Esophagus muscularis mucosa (tissue), 4 donors: ENCODE results near the gene SIGLEC15. TPM values are rescaled to one million over a fixed set of nuclear protein-coding genes. Genes with fewer than 3 reads are reported as not detected.

Experiments used
- DNase-seq: peaks from one replicate; pipeline ENCODE4 v3.0.0-alpha.2; 2017; ENCODE audit errors: extremely low spot score
- H3K27ac ChIP-seq, 4 donors: fragments of 200-600 bp; sonication (generic); replicated peaks in 1 of 4; 1 replicate in 3 of 4; 2 replicates in 1 of 4; pipeline ENCODE4 v1.5.1; 2016 to 2019; ENCODE audit warnings: mild to moderate bottlenecking in 1 of 4
- H3K27me3 ChIP-seq, 4 donors: fragments of 200-600 bp; sonication (generic); one replicate each; pipeline versions ENCODE4 v1.5.1 to v1.6.0; 2016 to 2019
- H3K36me3 ChIP-seq, 4 donors: fragments of 200-600 bp; sonication (generic); one replicate each; pipeline ENCODE4 v1.5.1; 2016 to 2019
- H3K4me1 ChIP-seq, 4 donors: fragments of 200-600 bp; sonication (generic); one replicate each; pipeline ENCODE4 v1.5.1; 2016 to 2019
- H3K4me3 ChIP-seq, 4 donors: fragments of 200-600 bp; sonication (generic); 1 replicate in 2 of 4; 2 replicates in 2 of 4; pipeline ENCODE4 v1.5.1; 2016 to 2019; ENCODE audit warnings: mild to moderate bottlenecking in 4 of 4, moderate library complexity in 1 of 4
- H3K9me3 ChIP-seq, 4 donors: fragments of 200-600 bp; sonication (generic); 1 replicate in 3 of 4; 2 replicates in 1 of 4; pipeline ENCODE4 v1.5.1; 2016 to 2019
- CTCF ChIP-seq, 3 experiments: fragments of 200-600 bp in 2 of 3; fragments of 450-650 bp in 1 of 3; sonication (generic) in 2 of 3; IDR thresholded peaks; one replicate each; pipeline ENCODE4 v1.5.1; 2017 to 2019; ENCODE audit warnings: antibody characterized with exemption in 3 of 3, mild to moderate bottlenecking in 2 of 3, moderate library complexity in 1 of 3
- EP300 ChIP-seq: sonication (generic); formaldehyde crosslinking; IDR thresholded peaks from one replicate; pipeline ENCODE4 v1.6.1; 2017; ENCODE audit warnings: antibody characterized with exemption
- POLR2A ChIP-seq: fragments of 450-650 bp; IDR thresholded peaks from one replicate; pipeline ENCODE4 v1.6.1; 2017; ENCODE audit warnings: antibody characterized with exemption, moderate library complexity, mild to moderate bottlenecking, low read depth
- POLR2AphosphoS5 ChIP-seq, 2 donors: sonication (generic); formaldehyde crosslinking; IDR thresholded peaks; one replicate each; pipeline ENCODE4 v1.6.1; 2017; ENCODE audit warnings: antibody characterized with exemption in 2 of 2
- WGBS: methylation state at CpG from one replicate; pipeline ENCODE4 v1.1.5; 2018; 5-methylcytosine and 5-hydroxymethylcytosine counted together
- intact Hi-C: fragments of 100-400 bp; cut with DNase I; formaldehyde crosslinking; loops from one replicate; pipeline ENCODE4 v1.15.1; 2023
- small RNA-seq, 3 donors: library from RNA; depleted of rRNA; stranded (forward); fragments of <200 nt; gene quantifications; one replicate each; pipeline ENCODE3, GENCODE V24; 2016
- total RNA-seq, 4 donors: library from RNA; depleted of rRNA; stranded (reverse); fragments of >200 nt; gene quantifications; one replicate each; pipeline versions ENCODE4 v1.1.0 to v1.2.1, GENCODE V29; 2016

Gene SIGLEC15
- total RNA-seq, 4 donors from 2014 or later, result 0.17 TPM; not detected in 3

- Histone ChIP-seq H3K4me1 (peaks cover 0 to 24% (median 10%) of the 10 kb centered on the region in 4 donors), H3K9me3 (no peaks in the 10 kb centered on the region), H3K4me3 (no peak overlapping the region), H3K36me3 (peaks cover 11 to 71% (median 35%) of the 10 kb centered on the region in 4 donors), H3K27me3 (no peaks in the 10 kb centered on the region), H3K27ac (no peak overlapping the region)
- DNase-seq, result no peak
- no peak for TF ChIP-seq POLR2AphosphoS5 (IDR thresholded peaks at IDR 0.05)
- no peak for TF ChIP-seq CTCF (IDR thresholded peaks at IDR 0.05)
- no peak for TF ChIP-seq POLR2A
- TF ChIP-seq EP300, result no peak
- intact Hi-C loops, result no loop called here
- WGBS, result 92% methylated on average over 2 of the region's 2 CpGs
Measured at GRCh38 chr18:45891806-45892205, 66.3 kb downstream of the SIGLEC15 start.

Small RNA genes within 50 kb of the gene (small RNA-seq; reads per million reads assigned to genes)
- gene AC087685.1, result 0 reads per million in 3 donors

Other genes starting within 250 kb of the SIGLEC15 start
- under 1 TPM in 2 of 4 donors, not detected in 2; 0.17 to 0.42 TPM for gene SLC14A2, start 210.2 kb upstream of the SIGLEC15 start, total RNA-seq
- 1 to 10 TPM in 3 of 4 donors, under 1 TPM in 1; 0.42 to 4.8 (median 1.5) TPM for gene SLC14A1, start 101.5 kb upstream of the SIGLEC15 start, total RNA-seq
- gene EPG5, start 141.7 kb downstream of the SIGLEC15 start, total RNA-seq, result 10 to 100 TPM; 20.4 to 34.3 (median 28.2) TPM
- gene PSTPIP2, start 246.6 kb downstream of the SIGLEC15 start, total RNA-seq, result 10 to 100 TPM in 1 of 4 donors, 1 to 10 TPM in 3; 5.6 to 10.8 (median 7.3) TPM